ENCODE results near the gene CLDN9. TPM values are rescaled to one million over a fixed set of nuclear protein-coding genes. Genes with fewer than 3 reads are reported as not detected.

The CLDN9 gene
- total and polyA plus RNA-seq, 9 of the 15 experiments (the other 6 are each of a cell fraction or from before 2014, with no cell fraction given), result 0.12 to 0.44 (median 0.22) TPM; not detected in 4

DNA sequence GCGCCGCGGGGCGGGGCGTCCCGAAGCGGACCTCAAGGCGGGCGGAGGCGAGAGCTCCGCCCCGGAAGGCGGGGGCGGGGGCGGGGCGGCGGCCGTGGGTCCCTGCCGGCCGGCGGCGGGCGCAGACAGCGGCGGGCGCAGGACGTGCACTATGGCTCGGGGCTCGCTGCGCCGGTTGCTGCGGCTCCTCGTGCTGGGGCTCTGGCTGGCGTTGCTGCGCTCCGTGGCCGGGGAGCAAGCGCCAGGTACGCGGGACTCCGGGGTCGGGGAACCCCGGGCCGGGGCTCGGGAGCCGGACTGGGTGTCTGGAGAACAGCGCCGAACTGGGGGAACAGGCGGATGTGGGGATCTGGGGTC lies 7.5 kb downstream of the CLDN9 start, which contains the start of gene TNFRSF12A (continued):
- TF ChIP-seq, protein P1, sequence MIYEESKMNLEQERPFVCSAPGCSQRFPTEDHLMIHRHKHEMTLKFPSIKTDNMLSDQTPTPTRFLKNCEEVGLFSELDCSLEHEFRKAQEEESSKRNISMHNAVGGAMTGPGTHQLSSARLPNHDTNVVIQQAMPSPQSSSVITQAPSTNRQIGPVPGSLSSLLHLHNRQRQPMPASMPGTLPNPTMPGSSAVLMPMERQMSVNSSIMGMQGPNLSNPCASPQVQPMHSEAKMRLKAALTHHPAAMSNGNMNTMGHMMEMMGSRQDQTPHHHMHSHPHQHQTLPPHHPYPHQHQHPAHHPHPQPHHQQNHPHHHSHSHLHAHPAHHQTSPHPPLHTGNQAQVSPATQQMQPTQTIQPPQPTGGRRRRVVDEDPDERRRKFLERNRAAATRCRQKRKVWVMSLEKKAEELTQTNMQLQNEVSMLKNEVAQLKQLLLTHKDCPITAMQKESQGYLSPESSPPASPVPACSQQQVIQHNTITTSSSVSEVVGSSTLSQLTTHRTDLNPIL (CRISPR knock-in tag; IDR thresholded peaks at IDR 0.05), result no peak
- TF ChIP-seq ZSCAN29 (IDR thresholded peaks at IDR 0.05) (no peak), RHOXF2B (CRISPR knock-in tag; conservative IDR thresholded peaks at IDR 0.05) (no peak), ARID2 (IDR thresholded peaks at IDR 0.05) (no peak), PHF20 (IDR thresholded peaks at IDR 0.05; ENCODE audit: partially characterized antibody) (no peak), YY1 (IDR thresholded peaks at IDR 0.05; ENCODE audit: borderline replicate concordance in 1 of 3, control insufficient read depth in 1 of 3, extremely low read depth in 1 of 3, insufficient read depth in 3 of 3, insufficient read length in 1 of 3, insufficient replicate concordance in 2 of 3, low read depth in 1 of 3, low read length in 2 of 3) (peak in 1 of 3 experiments; percentile 78), ZNF77 (CRISPR knock-in tag; IDR thresholded peaks at IDR 0.05) (no peak)
- TF ChIP-seq, protein P2, sequence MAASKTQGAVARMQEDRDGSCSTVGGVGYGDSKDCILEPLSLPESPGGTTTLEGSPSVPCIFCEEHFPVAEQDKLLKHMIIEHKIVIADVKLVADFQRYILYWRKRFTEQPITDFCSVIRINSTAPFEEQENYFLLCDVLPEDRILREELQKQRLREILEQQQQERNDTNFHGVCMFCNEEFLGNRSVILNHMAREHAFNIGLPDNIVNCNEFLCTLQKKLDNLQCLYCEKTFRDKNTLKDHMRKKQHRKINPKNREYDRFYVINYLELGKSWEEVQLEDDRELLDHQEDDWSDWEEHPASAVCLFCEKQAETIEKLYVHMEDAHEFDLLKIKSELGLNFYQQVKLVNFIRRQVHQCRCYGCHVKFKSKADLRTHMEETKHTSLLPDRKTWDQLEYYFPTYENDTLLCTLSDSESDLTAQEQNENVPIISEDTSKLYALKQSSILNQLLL (CRISPR knock-in tag; IDR thresholded peaks at IDR 0.05; ENCODE audit: borderline replicate concordance), result no peak
- TF ChIP-seq, protein P3, sequence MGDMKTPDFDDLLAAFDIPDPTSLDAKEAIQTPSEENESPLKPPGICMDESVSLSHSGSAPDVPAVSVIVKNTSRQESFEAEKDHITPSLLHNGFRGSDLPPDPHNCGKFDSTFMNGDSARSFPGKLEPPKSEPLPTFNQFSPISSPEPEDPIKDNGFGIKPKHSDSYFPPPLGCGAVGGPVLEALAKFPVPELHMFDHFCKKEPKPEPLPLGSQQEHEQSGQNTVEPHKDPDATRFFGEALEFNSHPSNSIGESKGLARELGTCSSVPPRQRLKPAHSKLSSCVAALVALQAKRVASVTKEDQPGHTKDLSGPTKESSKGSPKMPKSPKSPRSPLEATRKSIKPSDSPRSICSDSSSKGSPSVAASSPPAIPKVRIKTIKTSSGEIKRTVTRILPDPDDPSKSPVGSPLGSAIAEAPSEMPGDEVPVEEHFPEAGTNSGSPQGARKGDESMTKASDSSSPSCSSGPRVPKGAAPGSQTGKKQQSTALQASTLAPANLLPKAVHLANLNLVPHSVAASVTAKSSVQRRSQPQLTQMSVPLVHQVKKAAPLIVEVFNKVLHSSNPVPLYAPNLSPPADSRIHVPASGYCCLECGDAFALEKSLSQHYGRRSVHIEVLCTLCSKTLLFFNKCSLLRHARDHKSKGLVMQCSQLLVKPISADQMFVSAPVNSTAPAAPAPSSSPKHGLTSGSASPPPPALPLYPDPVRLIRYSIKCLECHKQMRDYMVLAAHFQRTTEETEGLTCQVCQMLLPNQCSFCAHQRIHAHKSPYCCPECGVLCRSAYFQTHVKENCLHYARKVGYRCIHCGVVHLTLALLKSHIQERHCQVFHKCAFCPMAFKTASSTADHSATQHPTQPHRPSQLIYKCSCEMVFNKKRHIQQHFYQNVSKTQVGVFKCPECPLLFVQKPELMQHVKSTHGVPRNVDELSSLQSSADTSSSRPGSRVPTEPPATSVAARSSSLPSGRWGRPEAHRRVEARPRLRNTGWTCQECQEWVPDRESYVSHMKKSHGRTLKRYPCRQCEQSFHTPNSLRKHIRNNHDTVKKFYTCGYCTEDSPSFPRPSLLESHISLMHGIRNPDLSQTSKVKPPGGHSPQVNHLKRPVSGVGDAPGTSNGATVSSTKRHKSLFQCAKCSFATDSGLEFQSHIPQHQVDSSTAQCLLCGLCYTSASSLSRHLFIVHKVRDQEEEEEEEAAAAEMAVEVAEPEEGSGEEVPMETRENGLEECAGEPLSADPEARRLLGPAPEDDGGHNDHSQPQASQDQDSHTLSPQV (IDR thresholded peaks at IDR 0.05), result peak; percentile 25; the same call in 1 of the 2 replicates
- TF ChIP-seq, protein P4, sequence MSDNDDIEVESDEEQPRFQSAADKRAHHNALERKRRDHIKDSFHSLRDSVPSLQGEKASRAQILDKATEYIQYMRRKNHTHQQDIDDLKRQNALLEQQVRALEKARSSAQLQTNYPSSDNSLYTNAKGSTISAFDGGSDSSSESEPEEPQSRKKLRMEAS (CRISPR knock-in tag; IDR thresholded peaks at IDR 0.05), result no peak
- TF ChIP-seq, protein P5, sequence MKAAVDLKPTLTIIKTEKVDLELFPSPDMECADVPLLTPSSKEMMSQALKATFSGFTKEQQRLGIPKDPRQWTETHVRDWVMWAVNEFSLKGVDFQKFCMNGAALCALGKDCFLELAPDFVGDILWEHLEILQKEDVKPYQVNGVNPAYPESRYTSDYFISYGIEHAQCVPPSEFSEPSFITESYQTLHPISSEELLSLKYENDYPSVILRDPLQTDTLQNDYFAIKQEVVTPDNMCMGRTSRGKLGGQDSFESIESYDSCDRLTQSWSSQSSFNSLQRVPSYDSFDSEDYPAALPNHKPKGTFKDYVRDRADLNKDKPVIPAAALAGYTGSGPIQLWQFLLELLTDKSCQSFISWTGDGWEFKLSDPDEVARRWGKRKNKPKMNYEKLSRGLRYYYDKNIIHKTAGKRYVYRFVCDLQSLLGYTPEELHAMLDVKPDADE (conservative IDR thresholded peaks at IDR 0.05; ENCODE audit: control insufficient read depth, low read depth, low read length), result peak; percentile 77; the same call in 1 of the 2 replicates
- TF ChIP-seq, protein P6, sequence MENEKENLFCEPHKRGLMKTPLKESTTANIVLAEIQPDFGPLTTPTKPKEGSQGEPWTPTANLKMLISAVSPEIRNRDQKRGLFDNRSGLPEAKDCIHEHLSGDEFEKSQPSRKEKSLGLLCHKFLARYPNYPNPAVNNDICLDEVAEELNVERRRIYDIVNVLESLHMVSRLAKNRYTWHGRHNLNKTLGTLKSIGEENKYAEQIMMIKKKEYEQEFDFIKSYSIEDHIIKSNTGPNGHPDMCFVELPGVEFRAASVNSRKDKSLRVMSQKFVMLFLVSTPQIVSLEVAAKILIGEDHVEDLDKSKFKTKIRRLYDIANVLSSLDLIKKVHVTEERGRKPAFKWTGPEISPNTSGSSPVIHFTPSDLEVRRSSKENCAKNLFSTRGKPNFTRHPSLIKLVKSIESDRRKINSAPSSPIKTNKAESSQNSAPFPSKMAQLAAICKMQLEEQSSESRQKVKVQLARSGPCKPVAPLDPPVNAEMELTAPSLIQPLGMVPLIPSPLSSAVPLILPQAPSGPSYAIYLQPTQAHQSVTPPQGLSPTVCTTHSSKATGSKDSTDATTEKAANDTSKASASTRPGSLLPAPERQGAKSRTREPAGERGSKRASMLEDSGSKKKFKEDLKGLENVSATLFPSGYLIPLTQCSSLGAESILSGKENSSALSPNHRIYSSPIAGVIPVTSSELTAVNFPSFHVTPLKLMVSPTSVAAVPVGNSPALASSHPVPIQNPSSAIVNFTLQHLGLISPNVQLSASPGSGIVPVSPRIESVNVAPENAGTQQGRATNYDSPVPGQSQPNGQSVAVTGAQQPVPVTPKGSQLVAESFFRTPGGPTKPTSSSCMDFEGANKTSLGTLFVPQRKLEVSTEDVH (IDR thresholded peaks at IDR 0.05; ENCODE audit: low read depth, partially characterized antibody), result no peak
- TF ChIP-seq, protein P7, sequence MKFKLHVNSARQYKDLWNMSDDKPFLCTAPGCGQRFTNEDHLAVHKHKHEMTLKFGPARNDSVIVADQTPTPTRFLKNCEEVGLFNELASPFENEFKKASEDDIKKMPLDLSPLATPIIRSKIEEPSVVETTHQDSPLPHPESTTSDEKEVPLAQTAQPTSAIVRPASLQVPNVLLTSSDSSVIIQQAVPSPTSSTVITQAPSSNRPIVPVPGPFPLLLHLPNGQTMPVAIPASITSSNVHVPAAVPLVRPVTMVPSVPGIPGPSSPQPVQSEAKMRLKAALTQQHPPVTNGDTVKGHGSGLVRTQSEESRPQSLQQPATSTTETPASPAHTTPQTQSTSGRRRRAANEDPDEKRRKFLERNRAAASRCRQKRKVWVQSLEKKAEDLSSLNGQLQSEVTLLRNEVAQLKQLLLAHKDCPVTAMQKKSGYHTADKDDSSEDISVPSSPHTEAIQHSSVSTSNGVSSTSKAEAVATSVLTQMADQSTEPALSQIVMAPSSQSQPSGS (CRISPR knock-in tag; IDR thresholded peaks at IDR 0.05), result no peak
